IPS-18c (cell line): Measurements from ENCODE around the gene IFNG.
"Not testable (repeated sequence)": the region's sequence is repeated elsewhere in the genome, so short reads cannot be mapped to it uniquely, and the experiment has no call there.

Experiments used
- H3K4me3 ChIP-seq: 2 replicates; pipeline ENCODE4 v1.7.0; 2013; ENCODE audit warnings: low read depth, mild to moderate bottlenecking, low read length, moderate library complexity; ENCODE audit not compliant: insufficient read depth
- H3K9me3 ChIP-seq: one replicate; pipeline ENCODE4 v1.6.1; 2013; ENCODE audit warnings: mild to moderate bottlenecking, low read length, moderate library complexity; ENCODE audit not compliant: control insufficient read depth, insufficient read depth

IFNG gene

DNA sequence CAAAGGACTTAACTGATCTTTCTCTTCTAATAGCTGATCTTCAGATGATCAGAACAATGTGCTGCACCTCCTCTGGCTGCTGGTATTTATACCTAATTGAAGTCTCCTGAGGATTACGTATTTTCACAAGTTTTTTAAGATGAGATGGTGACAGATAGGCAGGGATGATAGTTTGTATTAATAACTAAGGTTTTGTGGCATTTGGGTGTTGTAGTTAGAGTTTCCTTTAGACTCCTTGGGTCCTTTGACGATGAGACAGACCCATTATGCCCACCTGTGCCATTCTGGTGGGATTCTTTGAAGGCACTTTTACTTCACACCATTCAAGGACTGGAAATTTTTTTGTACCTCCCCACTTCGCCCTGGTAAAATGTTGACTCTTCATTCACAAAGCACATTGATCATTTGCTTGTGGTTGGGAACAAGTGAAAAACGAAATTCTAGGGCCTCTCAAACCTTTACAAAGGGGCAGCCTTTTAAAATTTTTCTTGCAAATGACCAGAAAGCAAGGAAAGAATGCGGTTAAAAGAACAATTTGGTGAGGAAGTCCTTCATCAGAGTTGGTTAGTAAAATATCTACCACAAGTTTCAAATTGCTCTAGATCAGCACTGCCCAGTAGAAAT, at the start of gene IFNG:
Gene IFNG, minus strand, starts transcription at position 60 of the 624 bp plus-strand sequence. CDS start 125 bp downstream, outside the sequence.
- H3K4me3 ChIP-seq, result no peak within 1 kb of the TSS
- no peaks in the 10 kb centered on the region for H3K9me3 ChIP-seq

DNA sequence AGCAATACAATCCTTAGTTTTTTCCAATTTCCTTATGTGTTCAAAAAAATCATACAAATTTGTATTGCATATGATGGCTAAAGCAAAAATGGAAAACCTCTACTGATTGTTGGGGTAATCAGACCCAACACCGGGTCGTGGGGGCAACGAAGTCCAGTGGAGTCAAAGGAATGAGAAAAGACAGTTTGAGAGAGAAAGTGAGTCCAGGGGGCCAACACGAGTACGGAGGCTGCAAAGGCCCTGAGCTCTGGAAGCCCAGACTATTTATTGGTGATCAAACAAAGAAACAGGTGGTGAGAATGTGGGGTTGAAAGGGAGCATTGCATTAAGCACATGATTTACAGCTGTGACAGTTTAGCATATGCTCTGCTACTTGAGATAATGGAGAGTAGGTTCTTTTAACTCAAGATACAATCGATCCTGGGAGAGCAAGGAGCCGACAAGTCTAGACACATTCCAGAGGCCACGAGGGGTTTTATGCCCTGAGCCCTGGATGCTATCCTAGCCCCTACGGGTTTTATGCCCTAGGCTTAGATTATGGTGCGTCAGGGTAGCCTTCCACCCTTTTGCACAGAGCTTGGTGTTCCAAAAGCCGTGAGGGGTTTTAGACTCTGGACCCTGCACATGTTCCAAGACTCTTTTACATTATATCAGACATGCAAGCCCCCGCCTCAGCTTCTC, 49.6 kb upstream of the IFNG start:
- not testable (repeated sequence) for H3K9me3 ChIP-seq, H3K4me3 ChIP-seq

DNA sequence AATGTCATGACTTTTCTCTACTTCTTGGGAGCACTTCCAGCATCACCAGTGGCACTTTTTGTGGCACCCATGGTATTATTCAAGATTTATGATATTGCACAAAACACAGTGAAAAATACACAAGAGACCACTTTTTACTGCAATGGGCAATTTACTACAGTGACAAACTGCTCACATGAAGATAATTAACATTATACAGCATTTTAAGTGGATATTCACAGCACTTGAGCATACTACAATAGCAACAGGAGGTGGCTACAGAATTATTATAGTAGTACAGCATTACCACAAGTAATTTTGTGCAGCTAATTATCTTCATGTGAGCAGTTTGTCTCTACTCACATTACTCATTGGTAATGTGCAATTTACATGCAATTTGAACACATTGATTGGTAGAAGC, 47.7 kb upstream of the IFNG start:
- Histone ChIP-seq H3K4me3 (no peak overlapping the region), H3K9me3 (no peaks in the 10 kb centered on the region)

DNA sequence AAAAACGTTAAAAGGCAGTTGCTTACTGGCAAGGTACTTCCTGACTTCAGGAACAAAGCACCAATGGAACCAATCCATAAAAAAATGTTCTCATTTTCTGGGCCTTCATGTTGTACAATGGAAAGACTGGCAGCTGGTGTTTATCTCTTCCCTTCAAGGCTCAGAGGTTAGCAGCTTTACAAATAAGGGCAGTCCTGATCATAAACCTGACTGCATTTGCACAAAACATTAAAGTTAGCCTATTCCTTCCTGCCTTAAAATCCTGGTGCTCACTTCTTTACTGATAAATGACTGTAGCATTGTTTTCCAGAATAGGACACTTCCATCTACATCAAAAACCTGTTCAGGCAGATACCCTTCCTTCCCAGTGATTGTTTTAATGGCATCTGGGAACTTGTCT, 46.9 kb upstream of the IFNG start:
- no peaks in the 10 kb centered on the region for H3K9me3 ChIP-seq
- H3K4me3 ChIP-seq, result no peak overlapping the region

DNA sequence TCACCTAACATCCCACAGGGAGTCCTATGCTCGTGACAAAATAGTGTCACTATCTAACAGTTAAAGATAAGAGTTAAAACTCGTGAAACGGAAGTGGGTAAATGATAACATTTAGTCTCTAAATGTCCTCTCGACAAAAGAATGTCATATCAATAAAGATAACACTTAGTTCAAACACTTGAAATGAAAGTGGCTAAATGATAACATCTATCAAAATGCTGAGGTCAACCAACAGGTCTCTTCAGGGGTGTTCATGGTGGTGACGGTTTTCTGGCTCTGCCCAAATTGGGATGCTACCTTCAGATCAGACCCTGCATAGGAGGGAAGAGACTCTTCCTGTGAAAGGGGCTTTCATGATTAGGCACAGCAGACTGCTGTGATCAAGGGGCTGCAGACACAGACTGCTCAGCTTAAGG, 43.9 kb upstream of the IFNG start:
- Histone ChIP-seq H3K9me3 (no peaks in the 10 kb centered on the region), H3K4me3 (no peak overlapping the region)

DNA sequence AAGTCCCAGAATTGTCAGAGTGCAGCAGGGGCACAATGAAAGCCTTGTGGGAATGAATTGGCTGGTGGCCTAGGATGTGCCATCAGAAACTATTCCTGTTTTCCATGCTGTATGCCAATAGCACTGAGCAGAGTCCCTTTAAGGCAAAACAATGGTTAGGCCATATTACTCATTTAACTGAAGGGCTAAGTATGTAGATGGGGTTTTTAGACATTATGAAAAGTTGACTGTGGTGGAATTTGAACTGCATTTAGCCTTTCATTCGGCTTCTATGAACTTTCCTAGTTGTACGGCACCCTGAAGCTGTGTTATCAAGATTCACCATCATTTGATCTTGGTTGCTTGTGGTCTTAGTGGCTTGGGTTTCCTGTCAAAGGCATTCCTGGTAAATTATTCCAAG, 41.3 kb upstream of the IFNG start:
- H3K4me3 ChIP-seq, result no peak overlapping the region

DNA sequence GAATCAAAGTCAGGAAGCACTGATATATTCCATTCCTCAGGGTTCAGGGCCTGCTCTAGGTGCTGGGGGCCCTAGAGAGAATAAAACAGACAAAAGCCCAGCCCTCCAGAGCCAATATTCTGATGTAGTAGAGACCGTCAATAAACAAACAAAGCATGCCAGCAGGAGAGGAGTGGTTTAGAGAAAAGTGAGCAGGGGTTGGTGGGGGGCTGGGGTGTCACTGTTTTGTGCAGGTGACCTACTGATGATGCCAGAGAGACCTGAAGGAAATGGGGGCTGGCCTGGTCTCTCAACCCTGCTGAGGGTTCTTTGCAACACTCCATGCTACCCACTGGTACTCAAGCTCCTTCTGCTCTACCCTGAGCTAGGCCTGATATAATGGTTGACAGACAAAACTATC, 39.6 kb upstream of the IFNG start:
- H3K9me3 ChIP-seq, result no peaks in the 10 kb centered on the region
- no peak overlapping the region for H3K4me3 ChIP-seq

More for the DNA sequence above, 41.3 kb upstream of the IFNG start:
- no peaks in the 10 kb centered on the region for H3K9me3 ChIP-seq

DNA sequence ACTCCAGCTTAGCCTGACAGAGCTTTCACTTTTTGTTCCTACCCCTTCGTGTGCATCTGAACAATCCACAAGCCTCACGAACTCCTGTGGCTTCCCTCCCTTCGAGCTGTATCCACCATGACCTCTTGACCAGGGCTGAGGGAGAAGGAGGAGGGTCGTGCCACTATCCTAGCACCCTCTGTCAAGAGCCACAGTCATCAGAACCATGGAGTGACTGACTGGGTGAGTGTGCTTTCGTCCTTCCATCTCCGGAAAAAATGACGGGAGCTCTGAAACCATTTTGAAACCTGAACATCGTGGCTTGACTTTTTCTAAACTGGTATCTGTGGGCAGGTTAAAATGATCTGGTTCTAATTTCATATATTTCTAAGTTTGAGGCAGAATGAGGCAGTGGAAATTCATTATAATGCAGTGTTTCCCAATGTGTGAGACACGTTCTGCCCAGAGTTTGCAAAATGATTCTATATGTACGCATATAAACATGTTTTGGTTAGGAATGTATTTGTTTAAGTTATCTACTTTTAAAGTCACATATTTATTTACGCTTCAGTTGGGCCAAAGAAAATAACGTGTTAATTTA, 39.1 kb upstream of the IFNG start:
- H3K9me3 ChIP-seq, result no peaks in the 10 kb centered on the region
- H3K4me3 ChIP-seq, result no peak overlapping the region

DNA sequence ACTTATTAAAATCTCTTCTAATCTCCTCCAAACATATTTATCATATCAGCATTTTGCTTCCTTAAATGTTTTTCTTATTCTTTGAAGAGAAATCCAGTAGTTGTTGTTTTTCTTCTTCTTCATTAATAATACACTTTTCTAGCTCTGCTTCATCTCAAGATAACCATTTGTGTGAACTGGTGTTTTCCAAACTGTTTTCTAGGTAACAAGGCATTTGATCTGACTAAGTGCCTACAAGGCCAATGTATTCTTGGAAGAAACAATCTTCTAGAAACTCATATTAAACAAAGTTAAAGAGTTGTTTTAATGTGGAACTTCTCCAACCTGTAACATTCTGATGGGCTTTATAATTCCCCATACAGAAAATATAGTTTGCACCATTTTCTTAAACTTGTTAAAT, 30.8 kb upstream of the IFNG start:
- H3K4me3 ChIP-seq, result no peak overlapping the region
- no peaks in the 10 kb centered on the region for H3K9me3 ChIP-seq

DNA sequence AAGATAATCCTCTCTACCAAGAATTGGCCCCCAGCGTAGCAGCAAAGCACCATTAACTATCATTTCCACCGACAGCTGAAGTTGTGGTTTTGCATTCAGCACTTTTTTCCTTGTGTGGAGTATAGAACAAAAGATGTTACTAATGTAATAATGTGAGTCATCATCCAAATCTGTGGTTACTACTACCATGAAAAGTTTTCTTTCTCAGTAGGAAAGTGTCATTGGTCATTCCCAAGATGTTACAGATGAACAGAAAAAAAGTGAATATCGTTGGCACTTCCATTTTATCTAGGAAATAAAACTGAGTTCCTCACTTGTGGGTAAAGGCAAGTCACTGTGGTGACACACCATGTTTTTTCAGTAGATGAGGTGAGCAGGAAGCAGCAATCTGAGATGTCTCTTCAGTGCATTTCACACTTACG, 30.3 kb upstream of the IFNG start:
- Histone ChIP-seq H3K9me3 (no peaks in the 10 kb centered on the region), H3K4me3 (no peak overlapping the region)

DNA sequence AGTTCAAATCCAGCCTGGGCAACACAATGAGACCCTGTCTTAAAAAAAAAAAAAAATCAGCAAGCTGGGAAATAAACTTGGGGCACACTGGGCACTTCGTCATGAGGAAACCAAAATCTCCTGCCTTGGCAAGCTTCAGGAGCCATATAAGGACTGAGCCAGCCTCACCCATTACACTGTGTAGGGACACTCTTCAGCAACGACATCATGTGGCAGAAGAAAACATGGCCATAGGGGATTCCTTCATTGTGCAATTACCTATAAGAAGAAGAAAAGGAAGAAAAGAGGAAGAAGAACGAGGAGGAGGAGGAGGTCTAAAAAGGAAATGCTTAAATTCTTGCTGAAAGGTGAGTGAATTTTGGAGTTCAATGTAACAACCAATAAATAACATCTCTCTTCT, 26.1 kb upstream of the IFNG start:
- H3K4me3 ChIP-seq, result no peak overlapping the region
- no peaks in the 10 kb centered on the region for H3K9me3 ChIP-seq

DNA sequence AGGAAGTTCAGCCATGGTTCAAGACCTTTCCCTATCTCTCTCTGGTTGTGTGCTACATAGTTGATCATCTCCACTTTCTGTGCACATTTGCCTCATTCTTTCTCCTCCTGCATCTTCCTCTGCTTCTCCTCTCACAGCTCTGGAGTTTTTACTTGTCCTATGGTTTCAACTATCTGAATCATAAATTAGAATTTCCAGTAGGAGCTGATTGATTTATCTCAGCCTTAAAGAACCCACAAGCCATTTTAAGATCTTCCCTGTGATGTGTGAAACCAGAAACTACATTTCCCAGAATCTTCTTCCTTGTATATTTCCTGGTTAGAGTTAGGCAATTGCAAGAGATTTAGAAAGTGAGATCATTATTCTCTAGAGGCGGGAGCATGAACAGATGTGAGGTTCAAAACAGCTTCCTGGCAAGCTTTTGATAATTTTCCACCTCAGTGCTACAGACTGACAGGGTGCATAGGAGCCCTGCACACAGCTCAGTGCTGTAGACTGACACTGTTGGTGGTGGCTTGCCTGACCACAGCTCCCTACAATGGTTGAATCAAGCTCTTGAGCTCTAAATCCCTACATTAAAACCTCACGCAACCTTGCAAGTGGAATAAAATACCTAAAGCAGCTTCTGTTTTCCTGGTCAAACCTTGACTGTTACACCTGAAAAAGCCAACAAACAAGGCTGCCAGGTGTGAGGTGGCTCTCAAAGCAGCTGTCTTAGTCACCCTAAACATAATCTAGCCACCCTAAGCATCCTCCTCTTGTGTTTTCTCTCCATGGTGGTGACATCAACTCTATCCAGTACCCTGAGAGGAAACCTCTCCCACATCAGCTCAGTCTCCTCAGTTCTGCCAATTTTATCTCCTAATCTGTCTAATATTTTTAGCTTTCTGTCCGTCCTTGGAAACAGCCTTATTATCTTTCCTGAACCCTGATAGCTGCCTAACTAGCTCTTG, 21.5 kb upstream of the IFNG start:
- no peaks in the 10 kb centered on the region for H3K9me3 ChIP-seq
- H3K4me3 ChIP-seq, result no peak overlapping the region

DNA sequence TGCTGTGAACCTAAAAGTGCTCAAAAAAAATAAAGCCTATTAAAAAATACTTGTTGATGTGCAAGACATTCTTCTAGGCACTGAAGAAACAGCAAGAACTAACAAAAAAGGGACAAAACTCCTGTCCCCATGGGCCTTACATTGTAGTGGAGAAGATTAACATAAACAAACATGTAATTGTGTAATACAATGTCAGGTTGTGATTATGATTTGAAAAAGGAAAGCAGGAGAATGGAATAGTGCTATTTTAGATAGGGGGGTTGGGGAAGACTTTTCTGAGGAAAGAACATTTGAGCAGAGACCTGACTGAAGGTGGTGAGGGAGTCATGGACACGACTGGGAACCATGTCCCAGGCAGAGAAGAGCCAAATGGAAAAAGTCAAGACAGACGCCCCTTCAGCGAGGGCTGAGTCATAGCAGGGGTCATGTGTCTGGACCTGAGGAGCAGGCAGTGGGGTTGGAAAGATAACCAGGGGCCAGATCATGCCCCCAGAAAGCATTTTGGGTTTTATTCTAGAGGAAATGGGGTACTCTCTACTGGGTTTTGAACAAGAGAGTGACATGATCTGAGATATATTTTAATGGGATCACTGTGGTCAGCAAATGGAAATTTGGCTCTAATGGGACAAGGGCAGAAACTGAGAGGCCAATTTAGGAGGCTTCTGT, 19.4 kb upstream of the IFNG start:
- H3K4me3 ChIP-seq, result no peak overlapping the region
- no peaks in the 10 kb centered on the region for H3K9me3 ChIP-seq

DNA sequence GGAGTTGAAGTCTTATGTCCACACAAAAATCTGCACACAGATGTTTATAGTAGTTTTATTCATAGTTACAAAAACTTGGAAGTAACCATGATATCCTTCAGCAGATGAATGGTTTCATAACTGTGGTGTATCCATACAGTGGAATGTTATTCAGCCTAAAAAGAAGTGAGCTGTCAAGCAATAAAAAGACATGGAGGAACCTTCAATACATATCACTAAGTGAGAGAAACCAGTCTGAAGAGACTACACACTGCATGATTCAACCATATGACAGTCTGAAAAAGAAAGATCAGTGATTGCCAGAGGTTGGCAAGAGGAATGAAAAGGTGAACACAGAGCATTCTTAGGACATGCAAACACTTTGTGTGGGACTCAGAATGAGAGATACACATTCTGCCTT, 18.6 kb upstream of the IFNG start:
- Histone ChIP-seq H3K4me3 (no peak overlapping the region), H3K9me3 (no peaks in the 10 kb centered on the region)

DNA sequence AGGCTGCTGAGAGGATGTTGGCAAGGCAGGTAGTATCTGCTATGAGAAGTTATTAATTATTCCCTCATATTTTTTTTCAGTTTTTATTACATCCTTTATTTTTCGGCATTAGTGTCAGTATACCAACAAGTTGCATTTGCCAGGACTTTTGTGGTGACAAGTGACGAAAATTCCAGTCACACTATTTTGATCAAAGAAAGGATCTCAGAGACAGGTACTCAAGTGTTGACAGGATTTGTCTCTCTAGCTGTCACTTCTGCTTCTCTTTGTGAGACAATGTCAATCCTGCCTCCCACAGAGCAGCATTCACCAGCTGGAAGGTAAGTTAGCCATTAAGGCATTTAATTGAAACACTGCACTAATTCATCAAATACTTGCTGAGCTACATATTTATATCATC, 18.0 kb upstream of the IFNG start:
- Histone ChIP-seq H3K4me3 (no peak overlapping the region), H3K9me3 (no peaks in the 10 kb centered on the region)

DNA sequence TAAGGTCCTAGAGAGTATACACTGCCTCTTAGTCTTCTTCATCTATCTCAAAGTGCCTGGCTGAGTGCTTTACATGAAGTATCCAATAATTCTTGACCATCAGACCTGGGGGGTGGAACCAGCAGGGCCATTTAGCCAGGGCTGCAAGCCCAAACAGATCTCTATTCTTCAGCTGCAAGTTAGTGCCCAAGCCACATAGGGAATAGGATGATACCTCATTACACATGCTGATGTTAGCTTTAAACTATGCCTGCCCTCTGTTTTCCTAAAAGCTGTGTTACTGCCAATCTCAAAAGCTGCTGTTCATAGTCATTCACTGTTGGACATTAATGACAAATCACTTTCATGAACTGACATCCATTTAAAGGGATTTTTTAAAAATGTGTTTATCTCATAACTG, 16.7 kb upstream of the IFNG start:
- no peaks in the 10 kb centered on the region for H3K9me3 ChIP-seq
- no peak overlapping the region for H3K4me3 ChIP-seq

DNA sequence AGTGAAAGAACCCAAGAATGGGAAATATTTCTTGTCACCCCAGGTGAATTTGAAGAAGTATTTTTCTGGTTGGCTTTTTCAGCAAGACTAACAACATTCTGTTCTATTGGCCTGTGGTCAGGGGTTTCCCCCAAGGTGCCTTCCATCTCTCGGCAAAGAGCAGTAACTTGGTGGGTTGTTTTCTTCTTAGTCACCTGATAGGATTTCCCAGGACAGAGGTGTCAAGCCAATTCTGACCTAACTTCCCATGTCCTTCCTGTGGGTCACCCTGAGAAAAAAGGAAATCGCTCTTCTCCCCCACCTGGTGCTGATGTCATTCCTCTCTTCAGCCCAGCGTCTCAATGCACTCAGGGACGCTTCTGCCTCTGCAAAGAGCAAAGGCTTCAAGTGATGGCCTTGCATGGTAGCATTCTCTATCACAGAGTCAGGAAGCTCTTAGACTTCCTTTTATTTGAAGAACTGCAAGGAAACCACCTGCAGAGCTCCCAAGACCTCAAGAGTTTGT, 16.1 kb upstream of the IFNG start:
- H3K9me3 ChIP-seq, result no peaks in the 10 kb centered on the region
- H3K4me3 ChIP-seq, result no peak overlapping the region
